GM13976 (cell line): Measurements from ENCODE around the gene STK10.

Experiments used
- DNase-seq: peaks from one replicate; pipeline ENCODE4 v3.0.0; 2012; ENCODE audit warnings: low spot score
- CTCF ChIP-seq: IDR thresholded peaks from 2 replicates; pipeline ENCODE4 v1.5.1; 2012; ENCODE audit warnings: borderline replicate concordance, mild to moderate bottlenecking; ENCODE audit not compliant: insufficient read depth; ENCODE audit errors: extremely low read depth, missing control alignments, control extremely low read depth
- in situ Hi-C: fragments of 300-500 bp; cut with MboI; formaldehyde crosslinking; loops from one replicate; pipeline ENCODE4 v1.12.0; 2022; ENCODE audit warnings: low sequenced_read_pairs, mixed read lengths, inconsistent platforms; ENCODE audit not compliant: unreplicated experiment

The STK10 gene

GRCh38 chr5:172113036-172113435 lies 75.0 kb downstream of the STK10 start:
- DNase-seq: no peak
- TF ChIP-seq CTCF: no peak
- in situ Hi-C loops: loop anchor here (5.0 to 10.0 kb wide), 2 partner anchors 64 to 172 kb away; partner anchors contain the start of gene UBTD2

- in situ Hi-C loops: loop anchor here (5.0 to 10.0 kb wide), 2 partner anchors 65 to 173 kb away; partner anchors contain the start of gene UBTD2
- TF ChIP-seq CTCF: no peak
Measured at GRCh38 chr5:172111852-172112225, 76.2 kb downstream of the STK10 start.

GRCh38 chr5:172110921-172111851 lies 76.8 kb downstream of the STK10 start:
- in situ Hi-C loops: loop anchor here (5.0 to 10.0 kb wide), 2 partner anchors 66 to 174 kb away; partner anchors contain the start of gene UBTD2
- no peak for TF ChIP-seq CTCF
- DNase-seq: peak; percentile 86

More at GRCh38 chr5:172111852-172112225, 76.2 kb downstream of the STK10 start:
- DNase-seq: no peak

- DNase-seq: no peak
- TF ChIP-seq CTCF: no peak
- in situ Hi-C loops: loop anchor here (5.0 to 10.0 kb wide), 2 partner anchors 67 to 174 kb away; partner anchors contain the start of gene UBTD2
Measured at GRCh38 chr5:172110260-172110815, 77.7 kb downstream of the STK10 start.

GRCh38 chr5:172109749-172110148 lies 78.3 kb downstream of the STK10 start:
- no peak for DNase-seq
- no peak for TF ChIP-seq CTCF
- in situ Hi-C loops: loop anchor here (5.0 to 10.0 kb wide), 2 partner anchors 68 to 175 kb away; partner anchors contain the start of gene UBTD2

GRCh38 chr5:172107571-172107970 lies 80.5 kb downstream of the STK10 start:
- no peak for TF ChIP-seq CTCF
- in situ Hi-C loops: no loop called here
- no peak for DNase-seq
